Muscle of back (tissue), 11 donors: ENCODE results near the gene HLCS. TPM values are rescaled to one million over a fixed set of nuclear protein-coding genes. Genes with fewer than 3 reads are reported as not detected.
"Not testable (repeated sequence)": the region's sequence is repeated elsewhere in the genome, so short reads cannot be mapped to it uniquely, and the experiment has no call there.

Experiments used
- DNase-seq, 3 donors: peaks; one replicate each; pipeline versions ENCODE4 v3.0.0 to v3.0.0-alpha.2; 2013
- polyA plus RNA-seq, 10 donors: library from polyadenylated mRNA; unstranded; fragments of 120-200 nt; gene quantifications; one replicate each; pipeline ENCODE4 v1.2.1, GENCODE V29; 2013; ENCODE audit not compliant: insufficient read length in 10 of 10

HLCS gene
- polyA plus RNA-seq, 10 donors: 8.5 to 14.0 (median 10.6) TPM

DNA sequence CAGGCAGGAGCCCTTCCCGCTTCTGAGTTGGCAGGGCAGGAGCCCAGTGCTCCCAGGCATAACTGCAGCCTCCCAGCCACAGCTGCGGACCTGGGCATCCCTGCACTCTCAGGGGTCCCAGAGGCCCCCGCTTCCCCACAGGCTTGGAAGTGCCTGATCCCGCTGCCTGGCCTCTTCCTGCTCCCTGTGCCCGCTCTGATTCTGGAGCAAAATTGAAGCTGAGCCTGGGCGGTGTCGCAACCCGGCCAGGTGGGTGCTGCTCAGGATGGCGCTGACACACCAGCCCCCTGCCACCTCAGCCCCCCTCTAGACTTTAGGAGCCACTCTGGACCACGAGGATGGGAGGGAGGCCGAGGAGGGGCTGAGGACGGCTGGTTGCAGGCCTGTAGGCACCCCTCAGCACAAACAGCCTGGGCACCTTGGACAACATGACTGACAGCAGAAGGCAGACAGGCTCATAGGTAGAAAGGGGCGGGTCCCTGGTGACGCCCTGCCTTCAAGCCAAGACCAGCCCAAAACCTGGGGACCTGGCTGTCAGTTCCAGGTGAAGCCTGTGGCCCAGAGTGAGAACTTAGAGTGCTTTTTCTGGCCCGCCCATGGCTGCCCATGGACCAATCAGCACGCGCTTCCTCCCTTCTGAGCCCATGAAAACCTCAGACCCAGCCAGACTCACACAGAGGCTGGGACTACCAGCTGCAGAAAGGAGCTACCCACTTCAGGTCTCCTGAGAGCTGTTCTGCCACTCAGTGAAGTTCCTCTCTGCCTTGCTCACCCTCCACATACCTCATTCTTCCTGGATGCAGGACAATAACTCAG is 7.2 kb downstream of the HLCS start:
- DNase-seq: no peak

DNA sequence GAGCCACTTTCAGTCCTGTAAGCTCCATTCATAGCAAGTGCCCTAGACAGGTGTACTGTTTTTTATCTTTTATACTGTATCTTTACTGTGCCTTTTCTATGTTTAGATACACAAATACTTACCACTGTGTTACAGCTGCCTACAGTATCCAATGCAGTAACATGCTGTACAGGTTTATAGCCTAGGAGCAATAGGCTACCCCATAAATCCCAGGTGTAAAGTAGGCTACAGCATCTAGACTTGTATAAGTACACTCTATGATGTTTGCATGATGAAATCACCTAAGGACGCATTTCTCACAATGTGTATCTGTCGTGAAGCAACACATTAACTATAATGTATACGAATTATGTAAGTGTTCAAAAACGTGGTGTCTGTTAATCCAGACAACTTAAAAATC is 10.7 kb downstream of the HLCS start:
- no peak for DNase-seq

DNA sequence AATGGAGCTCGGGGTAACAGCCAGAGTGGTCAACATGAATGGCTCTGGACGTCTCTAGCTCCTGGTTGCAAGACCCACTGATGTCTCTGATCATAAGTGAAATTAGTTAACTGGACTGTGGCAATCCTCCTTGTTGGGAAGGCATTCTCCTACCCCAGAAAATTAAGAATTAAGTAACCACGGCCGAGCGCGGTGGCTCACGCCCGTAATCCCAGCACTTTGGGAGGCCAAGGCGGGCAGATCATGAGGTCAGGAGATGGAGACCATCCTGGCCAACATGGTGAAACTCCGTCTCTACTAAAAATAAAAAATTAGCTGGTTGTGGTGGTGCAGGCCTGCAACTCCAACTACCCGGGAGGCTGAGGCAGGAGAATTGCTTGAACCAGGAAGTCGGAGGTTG is 14.1 kb downstream of the HLCS start:
- not testable (repeated sequence) for DNase-seq

DNA sequence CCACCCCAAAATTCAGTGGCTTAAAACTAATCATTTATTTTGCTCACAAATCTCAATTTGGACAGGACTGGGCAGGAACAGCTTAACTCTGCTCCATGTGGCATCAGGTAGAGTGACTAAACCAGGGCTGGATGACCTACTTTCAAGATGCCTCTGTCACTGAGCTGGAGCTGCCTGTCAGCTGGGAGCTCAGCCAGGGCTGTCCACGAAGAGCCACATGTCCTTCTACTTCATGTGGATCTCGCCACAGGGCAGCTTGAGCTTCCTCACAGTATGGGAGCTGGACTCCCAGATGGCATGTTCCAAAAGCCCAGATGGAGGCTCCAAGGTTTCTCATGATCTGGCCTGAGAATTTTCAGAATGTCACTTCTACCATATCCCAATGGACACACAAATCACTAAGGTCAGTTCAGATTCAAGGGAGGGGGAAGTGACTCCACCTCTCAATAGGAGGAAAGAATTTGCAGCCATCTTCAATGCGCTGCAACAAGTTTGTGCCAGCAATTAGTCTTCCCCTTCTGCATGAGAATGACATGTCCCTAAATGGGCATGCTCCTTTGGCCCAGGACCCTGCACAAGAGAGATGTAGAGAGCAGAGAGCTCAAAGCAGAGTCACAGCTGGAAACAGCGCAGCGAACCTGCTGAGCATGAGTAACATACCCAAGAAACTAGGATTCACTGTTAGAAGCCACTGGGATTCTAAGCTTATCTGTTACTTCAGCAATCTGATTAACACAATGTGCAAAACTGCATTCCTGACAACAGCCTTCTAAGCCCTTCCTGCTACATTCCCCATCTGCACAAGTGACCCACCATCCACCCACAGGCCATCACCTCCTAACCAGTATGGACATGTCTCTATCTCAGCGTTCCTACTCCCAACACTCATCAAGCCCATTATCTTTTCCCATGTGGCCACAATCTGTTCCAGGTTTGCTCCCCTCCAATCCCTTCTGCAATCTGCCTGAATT is 17.0 kb downstream of the HLCS start:
- DNase-seq: no peak

DNA sequence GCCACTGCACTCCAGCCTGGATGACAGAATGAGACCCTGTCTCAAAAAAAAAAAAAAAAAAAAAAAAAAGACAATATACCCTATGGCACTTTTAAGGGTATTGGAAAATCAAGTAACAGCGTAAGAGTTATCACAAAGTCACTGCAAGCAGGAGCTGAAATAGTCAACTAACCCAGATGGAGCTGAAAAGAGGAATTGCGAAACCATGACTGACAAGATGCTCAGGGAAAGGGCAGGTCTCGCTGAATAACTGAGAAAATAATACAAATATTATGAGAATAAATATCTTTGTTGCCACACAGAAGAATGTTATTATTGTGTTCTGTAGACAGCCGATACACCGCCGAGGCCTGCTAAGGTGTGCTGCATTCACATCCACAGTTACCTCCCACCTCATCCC is 17.8 kb downstream of the HLCS start:
- DNase-seq: no peak

DNA sequence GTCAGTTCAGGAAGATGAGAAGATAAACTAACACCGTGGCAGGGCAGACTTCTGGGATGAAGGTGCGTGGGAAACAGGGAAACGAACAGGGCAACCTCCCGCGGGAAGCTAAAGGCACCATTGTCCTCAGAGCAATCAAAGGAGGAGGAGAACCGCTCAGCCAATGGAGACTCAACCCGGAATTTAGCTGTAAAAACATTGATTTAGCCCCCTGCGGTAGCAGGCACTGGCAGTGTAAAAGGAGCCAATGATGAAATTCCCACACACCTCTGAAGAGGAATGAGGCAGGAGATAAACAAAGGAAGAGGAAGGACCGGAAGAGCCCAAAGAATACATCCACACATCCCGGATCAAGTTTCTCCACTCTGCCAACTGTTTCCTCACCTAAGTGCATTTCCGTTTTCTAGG is 19.5 kb downstream of the HLCS start:
- DNase-seq: no peak

DNA sequence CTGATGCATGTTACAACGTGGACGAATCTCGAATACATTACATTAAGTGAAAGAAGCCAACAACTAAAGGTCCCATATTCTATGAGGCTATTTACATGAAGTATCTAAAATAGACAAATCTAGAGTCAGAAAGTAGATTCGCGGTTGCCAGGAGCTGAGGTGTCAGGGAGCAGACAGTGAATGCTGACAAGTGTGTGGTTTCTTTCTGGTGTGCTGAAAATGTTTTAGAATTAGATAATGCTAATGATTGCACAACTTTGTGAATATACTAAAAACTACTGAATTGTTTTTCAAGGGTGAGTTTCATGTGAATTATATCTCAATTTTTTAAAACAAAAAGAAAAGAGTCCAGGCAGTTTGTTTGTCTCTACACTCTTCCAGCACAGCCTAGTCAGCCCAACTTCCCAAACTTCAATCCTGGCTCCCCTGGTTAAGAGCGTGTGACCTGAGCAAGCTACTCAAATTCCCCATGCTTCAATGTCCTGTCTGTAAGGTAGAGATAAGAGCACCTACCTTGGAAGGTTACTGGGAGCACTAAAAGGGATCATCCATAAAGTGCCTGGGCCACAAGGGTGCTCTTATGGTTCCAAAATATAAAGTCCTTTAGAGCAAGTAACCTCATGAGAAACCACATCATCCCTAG is 20.9 kb downstream of the HLCS start:
- no peak for DNase-seq

DNA sequence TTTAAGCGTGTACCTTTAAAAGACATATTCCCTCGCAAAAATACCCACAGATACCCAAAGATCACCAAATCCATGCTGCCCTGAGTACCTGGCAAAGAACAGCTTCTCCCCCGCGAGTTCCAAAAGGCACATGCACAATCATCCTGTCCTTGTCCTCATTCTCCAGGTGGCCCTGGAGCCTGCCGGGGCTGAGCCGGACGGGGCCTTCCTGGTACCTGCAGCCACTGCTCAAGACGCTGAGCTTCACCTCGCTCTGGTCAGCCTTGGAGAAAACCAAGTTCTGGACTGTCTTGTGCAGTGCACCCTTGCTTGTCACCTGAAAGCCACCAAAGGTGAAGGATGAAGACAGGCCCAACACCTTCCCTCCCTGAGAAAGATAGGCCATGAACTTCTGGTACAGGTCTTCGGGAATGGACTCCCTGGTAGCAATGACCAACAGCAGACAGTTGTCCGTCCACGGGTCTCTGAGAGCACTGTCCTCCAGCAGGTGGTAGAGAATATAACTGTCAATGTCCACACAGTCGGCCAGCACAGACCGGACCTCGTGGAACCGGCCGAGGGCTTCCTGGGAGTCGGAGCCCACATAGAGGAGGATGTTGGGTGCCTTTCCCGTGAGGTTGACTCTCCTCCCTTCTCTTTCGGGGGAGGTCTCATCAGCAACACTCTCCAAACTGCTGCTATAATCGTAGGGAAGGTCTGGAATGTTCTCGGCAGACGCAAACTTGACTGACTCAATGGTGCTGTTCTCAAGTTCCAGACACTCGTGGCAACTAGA is 29.9 kb downstream of the HLCS start:
- no peak for DNase-seq

DNA sequence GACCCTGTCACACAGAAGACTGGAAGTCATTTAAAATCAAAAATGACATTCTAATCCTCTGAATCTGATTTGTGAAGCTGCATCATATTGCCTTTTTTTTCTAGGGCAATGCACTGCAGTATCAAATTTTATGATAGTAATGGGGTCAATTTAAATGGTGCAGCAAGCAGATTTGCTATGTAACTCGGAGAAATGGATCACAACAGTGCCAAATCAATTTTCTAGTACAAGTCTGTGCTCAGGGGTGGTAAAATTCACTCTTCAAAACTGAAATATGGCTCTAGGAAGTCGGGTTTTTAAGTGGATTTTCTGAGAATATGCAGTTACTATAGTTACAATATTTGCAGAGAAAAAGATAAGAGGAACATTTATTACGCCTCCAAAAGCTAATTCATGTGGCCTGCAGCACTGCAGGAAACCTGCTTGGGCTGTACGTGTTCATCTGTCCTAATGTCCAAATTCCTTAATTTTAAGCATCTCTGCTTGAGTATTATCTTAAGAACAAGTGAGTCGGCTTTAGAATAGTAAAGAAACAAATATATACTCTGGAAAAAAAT is 31.5 kb downstream of the HLCS start:
- DNase-seq: no peak

DNA sequence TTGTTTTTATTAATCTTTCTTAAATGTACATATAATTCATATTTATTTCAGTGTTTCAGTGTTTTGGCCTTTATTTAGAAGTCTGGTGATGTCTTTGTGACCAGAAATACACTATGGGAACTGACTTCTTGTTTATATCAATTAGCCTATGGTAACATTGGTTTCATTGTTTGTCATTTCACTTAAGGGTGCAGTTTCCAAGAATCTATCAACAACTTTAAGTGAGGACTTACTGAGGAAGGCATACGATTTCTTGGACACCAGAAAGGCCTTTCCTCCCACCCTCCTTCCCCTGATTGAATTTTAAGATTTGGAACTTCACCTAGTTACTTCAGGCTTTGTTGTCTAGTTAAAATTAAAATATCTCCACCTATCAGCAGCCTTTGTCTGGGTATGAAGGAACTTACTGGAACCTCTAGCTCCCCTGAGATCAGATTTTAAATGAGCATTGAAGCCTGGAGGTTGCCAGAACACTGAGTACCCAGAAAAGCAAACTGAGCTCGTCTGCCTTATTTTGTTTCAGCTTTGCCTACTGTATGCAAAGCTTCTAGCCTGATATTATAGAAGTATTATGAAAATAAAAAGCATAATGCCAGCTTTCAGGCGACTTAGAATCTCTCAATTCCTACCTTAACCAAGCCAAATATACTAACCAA is 34.2 kb downstream of the HLCS start:
- no peak for DNase-seq

DNA sequence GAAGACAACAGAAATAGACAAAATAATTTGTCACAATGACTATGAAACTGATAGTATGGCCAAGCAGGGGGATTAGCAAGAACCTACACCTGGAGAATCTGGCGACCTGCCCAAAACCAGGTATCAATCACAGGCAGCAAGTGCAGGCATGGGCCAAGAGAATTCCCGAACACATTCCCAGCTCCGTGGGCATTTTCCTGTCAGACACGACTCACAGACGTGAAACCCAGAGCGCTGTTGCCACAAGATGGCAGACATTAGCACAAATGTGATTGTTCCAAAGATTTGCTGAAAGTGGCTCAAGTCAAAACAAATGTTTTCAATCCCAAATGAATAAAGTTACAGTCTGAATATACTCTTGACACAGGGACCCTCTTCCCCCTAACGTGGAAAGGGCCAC is 36.8 kb downstream of the HLCS start:
- DNase-seq: no peak

DNA sequence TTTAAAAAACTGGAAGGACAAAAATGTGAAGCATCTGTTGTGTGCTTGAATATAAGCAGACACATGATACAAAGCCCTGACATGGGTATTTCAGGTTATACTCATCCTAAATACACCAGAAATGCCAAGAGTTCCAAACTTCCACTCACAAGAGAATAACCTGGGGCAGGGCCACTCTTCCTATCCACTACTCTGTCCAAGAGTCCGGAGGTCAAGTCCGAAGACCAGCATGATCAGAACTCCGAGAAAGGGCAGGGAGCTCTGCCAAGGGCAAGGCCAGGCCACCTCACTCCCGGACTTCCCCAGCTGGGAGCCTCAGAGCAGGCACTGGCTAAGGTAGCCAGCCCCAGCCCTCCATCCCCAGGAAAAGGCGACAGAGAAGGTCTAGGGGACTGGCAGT is 37.5 kb downstream of the HLCS start:
- DNase-seq: no peak

DNA sequence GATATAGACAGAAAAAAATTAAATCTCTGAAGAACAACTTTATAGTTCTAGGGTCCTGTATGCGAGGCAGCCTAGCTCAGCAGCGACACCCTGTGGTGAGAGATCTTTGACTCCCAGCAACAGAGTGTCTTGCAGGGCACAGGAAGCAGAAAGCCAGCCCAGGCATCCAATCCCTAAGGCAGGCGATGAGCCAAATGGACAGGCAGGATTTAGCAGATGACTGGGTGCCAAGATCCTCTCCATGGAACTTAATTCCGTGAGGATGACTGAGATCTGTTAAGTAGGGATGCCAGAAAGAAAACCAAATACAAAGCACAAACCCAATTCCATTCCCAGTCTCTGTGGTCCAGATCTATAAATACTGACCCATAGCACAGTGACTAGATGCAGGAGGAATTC is 38.8 kb downstream of the HLCS start:
- DNase-seq: peak; percentile 84 to 89 (median 88)

DNA sequence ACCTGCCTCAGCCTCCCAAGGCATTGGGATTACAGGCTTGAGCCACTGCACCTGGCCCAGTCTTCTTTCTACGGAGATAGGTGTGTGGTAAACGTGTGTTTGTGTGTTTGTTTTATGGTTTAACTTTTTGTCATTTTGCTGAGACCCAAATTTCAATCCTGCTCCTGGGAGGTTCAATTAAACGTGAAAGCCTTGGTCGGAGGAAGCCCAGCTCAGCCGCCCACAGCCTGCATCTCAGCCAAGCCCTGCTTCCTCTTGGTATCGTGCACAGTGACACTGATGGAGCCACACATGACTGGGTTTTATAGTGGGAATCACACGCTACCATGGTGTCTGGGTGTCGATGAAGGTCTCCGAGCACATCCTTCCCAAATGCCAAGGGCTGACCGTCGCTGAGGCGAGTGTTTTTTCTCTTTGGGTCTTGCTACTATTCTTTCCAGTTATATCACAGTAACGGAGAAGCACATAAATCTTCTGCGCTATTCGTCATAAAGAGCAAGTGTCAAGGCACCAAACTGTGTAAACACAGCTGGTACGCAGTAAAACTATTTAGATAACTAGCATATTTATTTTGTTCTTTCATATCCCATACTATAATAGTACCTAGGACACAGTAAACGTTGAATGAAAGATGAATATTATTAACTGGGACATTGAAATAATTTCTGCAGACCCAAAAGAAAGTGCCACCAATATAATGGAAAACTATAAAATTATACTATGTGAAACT is 39.3 kb downstream of the HLCS start:
- DNase-seq: no peak

DNA sequence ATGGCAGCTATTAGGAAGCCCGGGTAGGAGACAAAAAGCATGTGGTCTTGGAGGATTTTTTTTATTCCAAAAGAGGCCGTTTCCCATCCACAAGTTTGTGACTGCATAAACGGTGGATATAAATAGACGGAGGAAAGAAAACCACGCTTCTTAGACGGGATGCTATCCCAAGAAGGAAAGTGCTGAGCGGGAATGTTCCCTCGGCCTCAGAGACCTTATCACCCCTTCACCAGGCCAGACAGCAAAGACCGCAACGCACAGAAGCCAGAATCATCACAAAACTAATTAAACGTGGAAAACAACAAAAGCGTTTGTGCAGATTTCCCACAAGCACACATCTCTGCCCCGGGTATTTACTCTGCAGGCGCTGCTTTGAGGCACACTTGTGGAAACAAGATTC is 43.2 kb downstream of the HLCS start:
- no peak for DNase-seq

DNA sequence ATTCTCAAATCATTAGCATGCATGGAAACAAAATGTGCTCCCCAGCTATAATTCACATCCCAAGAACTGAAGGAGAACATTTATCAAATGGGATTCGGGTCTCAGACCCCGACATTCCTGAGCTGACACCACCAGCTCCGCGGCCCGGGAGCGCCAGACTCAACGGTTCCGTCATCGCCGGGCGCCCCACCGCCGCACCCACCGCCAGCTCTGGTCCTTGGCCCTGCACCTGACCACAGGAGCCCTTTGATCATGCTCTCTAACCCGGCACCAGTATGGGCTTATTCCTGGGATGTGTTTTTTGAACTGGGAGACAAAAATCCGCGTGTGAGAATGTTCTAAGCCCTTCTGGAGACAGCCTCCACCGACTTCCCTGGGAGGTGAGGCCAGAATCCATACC is 43.6 kb downstream of the HLCS start:
- no peak for DNase-seq

DNA sequence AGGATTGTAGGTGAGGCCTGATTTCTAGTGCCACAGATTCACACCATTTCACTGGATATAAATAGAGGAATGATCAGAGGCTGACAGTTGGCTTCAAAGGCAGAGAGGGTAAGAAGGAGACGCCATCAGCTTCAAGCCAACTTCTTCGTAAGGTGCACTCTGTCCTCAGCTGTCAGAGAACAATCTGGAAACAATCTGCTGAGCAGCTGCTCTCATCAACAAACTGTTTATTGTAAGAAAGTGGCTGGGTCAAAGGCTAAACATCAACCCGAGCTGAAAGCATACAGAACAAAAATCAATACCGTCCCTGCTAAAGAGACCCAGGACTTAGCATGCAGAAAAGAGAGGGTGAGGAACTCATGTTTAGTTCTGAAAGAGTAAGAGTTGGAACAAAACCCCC is 48.2 kb downstream of the HLCS start:
- DNase-seq: no peak

DNA sequence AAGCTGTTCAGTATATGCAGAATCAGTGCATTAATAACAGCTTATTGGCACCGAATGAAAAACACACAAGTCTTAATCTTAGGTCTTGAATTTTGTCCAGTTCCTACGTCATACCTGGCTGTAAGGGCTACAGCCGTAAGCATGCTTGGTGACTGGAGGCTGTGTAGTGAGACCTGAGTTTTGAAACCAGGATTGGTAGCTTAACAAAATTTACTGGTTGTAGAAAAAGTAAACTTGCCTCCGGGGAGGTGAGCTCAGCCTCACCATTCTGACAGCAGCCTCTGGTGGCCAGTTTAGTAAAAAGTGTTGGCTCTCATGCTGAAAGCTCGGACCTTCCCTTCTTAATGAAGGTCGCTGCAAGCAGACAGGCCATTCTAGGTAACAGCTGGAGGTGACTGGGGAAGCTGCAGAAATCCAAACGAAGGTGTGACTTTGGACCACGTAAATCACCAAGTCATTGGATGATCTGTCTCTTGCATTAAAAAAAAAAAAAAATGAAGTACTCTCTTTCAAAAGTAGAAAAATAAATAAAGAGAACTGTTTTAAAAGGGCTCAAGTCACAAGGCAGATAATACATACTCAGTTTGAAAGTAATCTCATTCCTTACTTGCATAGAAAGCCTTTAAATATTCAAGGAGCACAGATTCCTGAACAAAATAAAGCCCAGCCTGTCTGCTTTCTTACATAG is 48.9 kb downstream of the HLCS start:
- peak; percentile 29 to 77 (median 52) for DNase-seq

DNA sequence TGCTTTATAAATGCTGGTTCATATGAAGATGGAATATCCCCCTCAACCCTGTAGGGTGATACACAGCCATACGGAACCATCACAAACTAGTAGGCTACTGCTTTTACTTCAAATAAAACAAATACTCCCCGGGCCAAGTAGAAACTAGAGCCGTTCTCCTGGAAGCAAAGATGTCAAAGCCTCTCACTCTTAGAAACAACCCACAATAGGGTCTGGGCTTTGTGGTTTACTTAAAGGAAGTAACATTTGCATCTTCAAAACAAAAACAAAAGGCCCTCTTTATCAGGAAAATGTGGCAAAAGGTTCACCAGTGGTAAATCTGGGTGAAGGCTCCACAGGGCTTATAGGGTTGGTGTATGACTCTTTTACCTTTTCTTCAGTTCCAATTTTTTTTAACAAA is 49.8 kb downstream of the HLCS start:
- no peak for DNase-seq
